ENCODE measurements around the gene ZXDC.

ZXDC gene

GRCh38 chr3:126395846-126396513 is 79.7 kb downstream of the ZXDC start:
- no peak for TF ChIP-seq CTCF (IDR thresholded peaks at IDR 0.05)

GRCh38 chr3:126394977-126395321 is 80.7 kb downstream of the ZXDC start:
- no peak for TF ChIP-seq CTCF (IDR thresholded peaks at IDR 0.05)

GRCh38 chr3:126394179-126394976 is 81.3 kb downstream of the ZXDC start, which contains the start of gene CFAP100:
Gene CFAP100, plus strand, starts transcription at chr3:126394909. Its CDS starts 1,092 bp downstream, at chr3:126396001.
- TF ChIP-seq CTCF (IDR thresholded peaks at IDR 0.05), result no peak

GRCh38 chr3:126393563-126393962 is 82.1 kb downstream of the ZXDC start:
- TF ChIP-seq CTCF (IDR thresholded peaks at IDR 0.05), result no peak

GRCh38 chr3:126392246-126392645 is 83.4 kb downstream of the ZXDC start:
- TF ChIP-seq CTCF (IDR thresholded peaks at IDR 0.05), result no peak

- no peak for TF ChIP-seq CTCF (IDR thresholded peaks at IDR 0.05)
Observed at GRCh38 chr3:126391631-126392030, 84.1 kb downstream of the ZXDC start.

- TF ChIP-seq CTCF (IDR thresholded peaks at IDR 0.05), result no peak
Observed at GRCh38 chr3:126390751-126391150, 84.9 kb downstream of the ZXDC start.
